Activated naive CD8-positive, alpha-beta T cell treated with anti-CD3 and anti-CD28 coated beads, Interleukin-2, amount 50 U/mL, for 16 hours (primary cell): ENCODE data around the gene CAGE1.

Experiments
- DNase-seq: peaks from one replicate; pipeline ENCODE4 v3.0.0-alpha.2; 2020; ENCODE audit warnings: low read depth, low spot score

CAGE1 gene

DNA sequence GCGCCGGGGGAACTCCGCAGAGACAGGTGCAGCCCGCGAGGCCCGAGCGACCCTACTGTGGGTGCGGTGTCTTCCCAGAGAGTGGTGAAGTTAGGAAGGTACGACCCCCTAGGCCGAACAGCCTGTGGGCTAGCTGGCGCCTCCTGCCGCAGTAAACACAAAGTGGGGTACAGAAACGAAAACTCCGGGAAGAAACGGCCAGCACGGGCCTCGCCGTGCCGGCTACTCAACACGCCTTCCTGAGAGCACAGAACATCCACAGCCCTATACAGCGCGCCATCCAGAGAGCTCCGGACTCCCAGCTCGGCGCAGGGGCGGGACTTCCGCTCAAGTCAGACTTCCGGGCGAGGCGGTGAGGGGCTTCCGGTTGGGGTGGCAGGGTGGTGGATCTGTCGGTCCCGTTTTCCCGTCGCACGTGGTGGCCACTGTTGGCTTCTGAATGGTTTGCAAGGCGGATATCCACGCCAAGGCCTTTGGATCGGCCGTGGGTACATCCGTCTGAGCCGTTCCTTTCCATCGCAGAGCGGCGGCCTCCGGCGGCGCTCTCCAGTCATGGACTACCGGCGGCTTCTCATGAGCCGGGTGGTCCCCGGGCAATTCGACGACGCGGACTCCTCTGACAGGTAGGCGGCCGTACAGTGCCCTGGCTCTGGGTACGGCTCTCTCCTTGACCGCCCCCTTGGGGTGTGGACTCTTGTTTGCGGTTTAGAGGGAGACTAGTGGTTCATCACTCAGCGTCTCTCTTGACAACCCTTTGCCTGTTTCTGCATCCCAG, at the start of gene CAGE1, which contains the start of gene RIOK1:
TSS of gene CAGE1 (minus strand) at position 292 of the 775 bp plus-strand sequence. CDS start 2,569 bp downstream, outside the sequence.
TSS of gene RIOK1 (plus strand) at position 358 of the 775 bp plus-strand sequence. CDS start at position 553, 195 bp downstream.
- peak; percentile 93 for DNase-seq

DNA sequence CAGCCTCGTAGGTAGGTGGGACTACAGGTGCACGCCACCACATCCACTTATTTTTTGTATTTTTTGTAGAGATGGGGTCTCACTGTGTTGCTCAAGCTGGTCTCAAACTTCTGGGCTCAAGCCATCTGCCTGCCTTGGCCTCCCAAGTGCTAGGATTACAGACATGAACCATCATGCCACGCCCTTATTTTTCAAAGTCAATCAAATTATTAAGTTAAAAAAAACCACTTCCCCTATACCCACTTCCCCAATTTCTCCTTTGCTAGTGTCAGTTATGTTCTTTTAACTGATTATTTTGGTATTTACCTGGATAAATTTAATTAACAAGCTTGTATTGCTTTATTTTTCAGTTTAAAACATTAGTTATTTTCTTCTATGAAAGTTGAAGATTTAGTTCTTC, 49.7 kb upstream of the CAGE1 start:
- no peak for DNase-seq

DNA sequence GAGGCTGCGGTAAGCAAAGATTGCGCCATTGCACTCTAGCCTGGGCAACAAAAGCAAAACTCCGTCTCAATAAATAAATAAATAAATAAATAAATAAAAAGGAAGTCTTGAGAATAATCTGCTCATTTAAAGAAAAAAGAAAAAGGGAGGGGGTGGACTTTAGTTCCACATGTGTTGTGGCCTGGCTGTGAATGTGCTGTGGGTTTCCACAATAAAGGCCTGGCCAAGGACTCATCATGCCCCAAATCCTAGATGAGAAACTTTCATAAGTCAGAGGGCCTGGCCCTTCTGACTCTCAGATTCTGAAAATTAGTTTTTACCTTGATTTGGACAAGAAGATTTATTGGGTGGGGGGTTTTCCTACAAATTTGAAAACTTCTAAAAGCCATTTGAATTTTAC, 48.5 kb upstream of the CAGE1 start:
- DNase-seq, result no peak

DNA sequence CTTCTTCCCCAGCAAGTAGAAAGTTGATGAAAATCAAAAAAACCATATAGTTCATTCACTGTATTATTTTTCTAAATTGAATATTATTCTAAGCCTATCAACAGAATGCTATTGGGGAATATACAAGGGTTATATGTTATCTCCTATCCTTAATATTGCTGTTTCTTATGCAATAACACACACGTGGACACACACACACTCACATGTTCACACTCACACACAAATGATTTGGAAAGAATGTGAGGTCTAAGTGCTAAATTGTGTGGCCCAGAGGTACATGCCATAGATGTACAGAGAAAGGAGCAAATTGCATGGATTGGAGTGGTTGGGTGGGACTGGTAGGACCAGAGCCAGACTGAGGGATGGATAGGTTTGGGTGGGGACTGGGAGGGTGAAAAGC, 45.1 kb upstream of the CAGE1 start:
- no peak for DNase-seq

DNA sequence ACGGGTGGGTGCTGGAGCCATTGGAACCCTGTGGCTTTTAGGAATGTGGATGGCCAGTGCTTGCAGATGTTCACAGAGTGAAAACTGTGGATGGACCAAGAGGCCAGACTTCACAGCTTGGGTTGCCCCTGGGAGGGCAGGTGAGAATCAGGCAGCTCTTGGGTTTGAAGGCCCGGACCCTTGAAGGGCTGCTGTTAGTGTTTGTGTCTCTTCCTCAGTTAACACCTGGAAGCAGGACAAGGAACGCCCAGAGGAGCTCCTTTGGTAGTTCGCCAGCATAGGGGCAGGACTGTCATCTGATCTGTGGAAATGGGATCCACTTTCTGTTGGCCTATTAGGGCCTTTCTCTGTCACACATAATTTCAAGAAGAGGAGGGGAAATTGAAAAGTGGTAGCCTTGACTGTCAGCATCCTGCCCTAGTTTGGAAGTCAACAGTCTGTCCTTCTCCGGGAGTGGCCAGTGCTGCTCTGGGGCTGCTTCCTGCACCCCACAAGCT, 43.6 kb upstream of the CAGE1 start:
- DNase-seq, result no peak

DNA sequence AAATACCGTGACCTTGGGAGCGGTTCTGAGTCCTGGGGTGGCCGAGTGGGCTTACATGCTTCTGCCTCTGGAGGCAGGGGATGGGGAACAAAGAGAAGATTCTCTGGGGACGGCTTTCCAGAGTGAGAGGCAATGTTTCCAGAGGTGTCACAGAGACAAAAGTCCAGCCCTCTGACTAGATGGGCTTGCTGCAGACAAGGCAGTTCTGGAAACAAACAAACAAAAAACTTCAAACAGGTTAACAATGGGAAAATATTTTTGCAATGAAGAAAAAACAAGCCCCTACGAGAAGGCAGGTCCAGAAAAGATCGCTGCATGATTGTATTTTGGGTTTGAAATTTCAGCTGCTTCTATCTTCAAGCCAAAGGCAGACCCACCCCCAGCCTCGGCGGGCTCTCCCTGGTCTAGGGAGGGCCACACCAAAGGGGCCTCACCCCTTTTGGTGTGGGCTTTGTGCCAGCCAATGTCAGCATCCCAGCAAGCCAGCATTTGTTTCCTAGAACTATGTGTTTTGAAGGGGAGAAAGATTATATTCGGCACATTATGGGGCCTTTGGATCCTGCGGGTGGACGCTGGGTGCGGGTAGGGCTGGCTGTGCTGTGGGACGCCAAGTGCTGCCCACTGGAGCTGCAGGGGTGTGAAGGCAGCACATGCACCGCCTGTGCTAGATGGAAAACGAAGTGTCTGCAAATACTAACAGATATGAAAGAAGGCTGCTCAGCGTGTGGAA, 43.0 kb upstream of the CAGE1 start:
- no peak for DNase-seq

DNA sequence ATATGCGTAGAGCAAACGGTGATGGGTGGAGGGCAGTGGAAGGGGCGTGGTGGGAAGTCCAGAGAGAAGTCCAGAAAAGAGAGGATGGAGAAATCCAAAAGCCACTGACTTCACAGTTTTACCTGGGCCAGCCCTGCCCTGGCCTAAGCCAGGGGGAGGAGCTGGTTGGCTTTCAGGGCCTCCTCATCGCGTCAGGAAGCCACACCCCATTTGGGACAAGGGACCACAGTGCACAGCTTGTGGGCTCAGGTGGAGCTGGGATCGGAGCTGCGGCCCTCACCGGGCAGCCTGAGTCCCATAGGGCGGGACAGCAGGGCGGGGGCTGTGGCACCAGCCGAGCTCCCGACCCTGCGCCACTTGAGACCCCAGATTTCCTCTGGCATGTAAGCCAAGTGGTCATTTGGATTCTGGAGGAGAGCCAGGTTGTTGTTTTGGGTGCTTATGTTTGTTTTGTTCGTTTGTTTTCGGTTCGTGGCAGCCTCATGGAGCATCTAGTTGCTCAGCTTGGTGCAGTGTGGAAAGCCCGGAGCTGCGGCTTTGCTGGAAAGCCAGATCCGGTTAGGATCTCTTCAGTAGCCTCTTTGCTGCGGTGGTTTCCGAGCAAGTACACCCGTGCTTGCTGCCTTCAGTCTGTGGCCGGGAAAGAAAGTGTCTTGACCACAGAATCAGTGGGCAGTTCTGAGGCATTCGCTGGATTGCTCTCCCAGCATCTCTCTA, 42.3 kb upstream of the CAGE1 start:
- DNase-seq, result no peak

DNA sequence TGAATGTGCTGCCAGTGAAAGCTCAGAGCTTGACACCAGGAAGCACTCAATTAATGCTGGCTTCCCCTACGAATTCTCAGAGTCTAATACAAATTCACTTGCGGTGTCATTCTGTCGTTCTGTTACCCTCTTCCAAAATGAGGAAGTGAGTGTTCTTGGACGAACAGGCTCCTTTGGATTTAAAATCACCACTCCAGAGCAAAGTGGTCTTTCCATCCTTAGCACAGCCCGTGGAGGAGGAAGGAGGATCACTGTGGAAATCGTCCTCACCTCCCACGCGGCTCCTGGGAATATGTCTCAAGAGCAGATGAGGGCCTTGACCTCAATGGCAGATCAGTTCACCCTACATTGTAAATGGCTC, 41.8 kb upstream of the CAGE1 start:
- DNase-seq, result no peak

DNA sequence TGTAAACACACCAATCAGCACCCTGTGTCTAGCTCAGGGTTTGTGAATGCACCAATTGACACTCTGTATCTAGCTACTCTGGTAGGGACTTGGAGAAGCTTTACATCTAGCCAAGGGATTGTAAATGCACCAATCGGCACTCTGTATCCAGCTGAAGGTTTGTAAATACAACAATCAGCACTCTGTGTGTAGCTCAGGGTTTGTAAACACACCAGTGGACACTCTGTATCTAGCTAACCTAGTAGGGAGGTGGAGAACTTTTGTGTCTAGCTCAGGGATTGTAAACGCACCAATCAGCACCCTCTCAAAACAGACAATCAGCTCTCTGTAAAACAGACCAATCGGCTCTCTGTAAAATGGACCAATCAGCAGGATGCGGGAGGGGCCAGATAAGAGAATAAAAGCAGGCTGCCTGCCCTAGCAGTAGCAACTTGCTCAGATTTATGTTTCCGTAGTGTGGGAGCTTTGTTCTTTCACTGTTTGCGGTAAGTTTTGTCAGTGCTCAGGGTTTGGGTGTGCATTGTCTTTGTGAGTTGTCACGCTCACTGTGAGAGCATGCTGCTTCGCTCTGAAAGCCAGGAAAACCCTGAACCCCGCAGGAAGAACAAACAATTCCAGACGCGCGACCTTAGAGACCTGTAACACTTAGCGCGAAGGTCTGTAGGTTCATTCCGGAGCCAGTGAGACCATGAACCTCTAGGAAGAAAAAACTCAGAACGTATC, 37.1 kb upstream of the CAGE1 start:
- DNase-seq, result no peak

DNA sequence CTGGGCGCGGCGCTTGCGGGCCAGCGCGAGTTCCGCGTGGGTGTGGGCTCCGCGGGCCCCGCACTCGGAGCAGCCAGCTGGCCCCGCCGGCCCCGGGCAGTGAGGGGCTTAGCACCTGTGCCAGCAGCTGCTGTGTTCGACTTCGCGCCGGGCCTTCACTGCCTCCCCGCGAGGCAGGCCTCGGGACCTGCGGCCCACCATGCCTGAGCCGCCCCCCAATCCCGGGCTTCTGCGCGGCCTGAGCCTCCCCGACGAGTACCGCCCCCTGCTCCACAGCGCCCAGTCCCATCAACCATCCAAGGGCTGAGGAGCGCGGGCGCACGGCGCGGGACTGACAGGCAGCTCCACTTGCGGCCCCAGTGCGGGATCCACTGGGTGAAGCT, 36.3 kb upstream of the CAGE1 start:
- DNase-seq, result no peak

DNA sequence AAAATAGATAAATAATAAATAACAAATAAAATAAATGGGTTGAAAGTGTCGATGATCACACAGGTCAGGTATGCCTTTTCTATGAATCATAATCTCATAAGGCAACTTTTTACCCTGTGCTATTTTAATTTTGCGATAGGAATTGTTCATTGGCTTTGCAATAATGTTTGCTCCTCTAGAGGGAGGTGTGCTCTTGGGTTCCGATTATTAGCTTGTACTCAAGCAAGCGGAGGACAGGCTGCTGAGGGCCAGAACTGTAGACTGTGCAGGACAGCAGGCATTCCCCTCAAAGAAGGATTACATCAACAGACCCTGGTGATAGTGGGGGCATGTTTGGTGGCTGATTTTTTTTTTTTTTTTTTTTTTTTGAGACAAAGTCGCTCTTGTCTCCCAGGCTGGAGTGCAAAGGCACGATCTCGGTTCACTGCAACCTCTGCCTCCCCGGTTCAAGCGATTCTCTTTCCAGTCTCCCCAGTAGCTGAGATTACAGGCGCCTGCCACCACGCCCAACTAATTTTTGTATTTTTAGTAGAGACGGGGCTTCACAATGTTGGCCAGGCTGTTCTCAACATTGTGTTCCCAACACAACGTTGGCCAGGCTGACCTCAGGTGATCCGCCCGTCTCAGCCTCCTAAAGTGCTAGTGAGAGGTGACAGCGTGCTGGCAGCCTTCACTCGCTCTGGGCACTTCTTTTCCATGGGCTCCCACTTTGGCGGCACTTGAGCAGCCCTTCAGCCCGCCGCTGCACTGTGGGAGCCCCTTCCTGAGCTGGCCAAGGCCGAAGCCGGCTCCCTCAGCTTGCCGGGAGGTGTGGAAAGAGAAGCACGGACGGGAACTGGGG, 35.6 kb upstream of the CAGE1 start:
- no peak for DNase-seq

DNA sequence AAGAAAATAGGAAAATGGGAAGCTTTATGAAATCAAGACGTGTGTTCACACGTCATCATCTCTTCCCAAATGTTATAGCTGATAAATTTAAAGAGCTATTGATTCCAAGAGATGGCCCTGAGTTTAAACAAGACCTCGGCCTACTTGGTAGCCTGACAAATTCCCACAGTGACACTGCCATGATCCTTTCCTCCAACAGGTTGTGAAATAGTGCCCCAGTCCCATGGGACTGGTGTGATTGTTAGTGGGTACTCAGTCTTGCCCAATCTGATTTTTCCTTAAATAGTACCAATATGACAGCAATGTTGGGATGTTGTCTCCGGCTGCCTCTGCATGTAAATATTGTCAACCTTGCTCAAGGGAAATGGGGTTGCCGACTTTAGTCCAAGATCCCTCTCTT, 34.5 kb upstream of the CAGE1 start:
- DNase-seq, result no peak

DNA sequence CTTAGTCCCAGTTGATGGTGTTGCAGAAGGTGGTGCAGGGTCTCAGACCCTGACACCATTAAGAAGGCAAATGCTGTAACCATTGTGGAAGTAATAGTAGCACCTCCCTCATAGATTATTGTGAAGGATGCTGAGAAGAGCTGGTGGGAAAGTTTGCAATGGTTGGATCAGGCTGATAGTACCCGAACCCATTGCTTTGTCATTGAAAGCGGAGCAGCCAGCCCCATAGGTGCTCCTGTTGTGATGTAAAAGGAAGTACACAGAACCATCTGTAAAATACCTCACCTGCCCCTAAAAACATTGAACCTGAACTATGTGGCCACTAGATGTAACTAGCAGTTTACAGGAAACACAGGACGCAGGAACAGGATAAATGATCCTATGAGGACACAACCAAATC, 31.5 kb upstream of the CAGE1 start:
- no peak for DNase-seq

DNA sequence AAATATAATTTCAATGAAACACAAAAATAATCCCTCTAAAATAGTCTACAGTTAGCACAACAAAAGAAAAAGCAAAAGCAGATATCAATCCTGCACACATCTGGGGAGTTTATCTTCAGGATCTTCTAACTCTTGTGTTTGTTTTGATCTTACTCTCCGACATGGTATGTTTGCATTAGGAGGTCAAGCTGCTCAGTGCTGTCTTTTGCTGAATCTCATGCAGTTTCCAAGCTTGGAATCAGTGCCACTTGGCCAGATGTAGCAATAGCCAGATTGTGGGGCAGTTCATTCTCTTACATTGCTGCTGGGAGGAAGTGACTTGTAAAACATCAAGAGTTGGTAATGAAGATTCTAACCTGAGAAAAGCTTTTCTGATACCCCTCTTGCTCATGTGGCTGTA, 29.5 kb upstream of the CAGE1 start:
- no peak for DNase-seq

DNA sequence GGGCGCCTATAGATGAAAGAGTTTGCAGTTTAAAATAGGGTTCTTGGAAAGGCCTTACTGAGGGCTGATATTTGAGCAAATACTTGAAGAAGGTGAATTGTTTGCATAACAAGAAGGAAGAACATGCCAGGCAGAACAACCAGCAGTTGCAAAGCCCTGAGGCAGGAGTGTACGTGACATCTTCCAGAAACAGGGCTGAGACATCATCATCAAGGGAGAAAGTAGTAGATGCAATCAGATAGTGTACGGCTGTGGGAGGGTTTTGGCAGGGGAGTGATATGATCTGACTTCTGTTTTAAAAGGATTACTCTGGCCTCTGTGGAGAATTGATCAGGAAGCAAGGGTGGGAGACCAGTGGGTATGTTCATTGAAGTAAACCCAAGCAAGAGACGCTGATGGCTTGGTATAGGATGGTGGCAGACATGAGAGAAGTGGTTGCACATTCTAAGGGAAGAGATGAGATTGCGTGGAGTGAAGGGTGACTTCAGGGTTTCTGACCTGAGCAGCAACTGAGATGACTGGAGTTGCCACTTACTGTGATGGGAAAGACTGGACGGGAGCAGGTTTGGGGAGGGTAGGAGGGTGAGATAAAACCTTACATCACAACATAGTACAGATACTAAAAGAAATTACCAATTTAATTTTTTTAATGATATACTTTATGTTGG, 28.8 kb upstream of the CAGE1 start:
- DNase-seq, result no peak

DNA sequence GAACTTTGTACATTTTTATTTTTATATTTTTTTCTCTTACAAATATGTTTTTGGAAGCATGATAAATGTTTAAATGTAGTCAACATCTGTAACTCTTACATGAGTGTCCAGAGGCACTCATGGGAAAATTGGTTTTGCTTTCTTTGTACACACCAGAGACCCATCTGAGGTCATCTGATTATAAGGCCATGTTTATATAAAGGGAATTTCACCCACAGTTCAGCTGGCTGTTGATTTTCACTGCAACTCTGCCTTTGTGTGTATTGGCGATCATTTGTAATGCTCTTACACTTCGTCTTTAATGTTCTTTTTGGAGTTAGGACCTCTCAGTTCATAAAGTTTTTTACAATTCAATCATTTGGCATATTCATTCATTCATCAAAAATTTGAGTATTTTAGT, 28.1 kb upstream of the CAGE1 start:
- no peak for DNase-seq

DNA sequence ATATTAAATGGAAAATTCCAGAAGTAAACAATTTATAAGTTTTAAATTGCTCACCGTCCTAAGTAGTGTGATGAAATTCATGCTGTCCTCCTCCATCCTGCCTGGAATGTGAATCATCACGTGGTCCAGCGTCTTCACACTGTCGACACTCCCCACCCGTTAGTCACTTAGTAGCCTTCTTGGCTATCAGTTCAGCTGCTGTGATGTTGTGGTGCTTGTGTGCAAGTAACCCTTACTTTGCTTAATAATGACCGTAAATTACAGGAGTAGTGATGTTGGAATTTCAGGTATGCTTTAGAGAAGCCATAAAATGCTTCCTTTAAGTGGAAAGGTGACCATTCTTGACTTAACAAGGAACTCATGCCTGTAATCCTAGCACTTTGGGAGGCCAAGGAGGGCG, 25.3 kb upstream of the CAGE1 start:
- no peak for DNase-seq

DNA sequence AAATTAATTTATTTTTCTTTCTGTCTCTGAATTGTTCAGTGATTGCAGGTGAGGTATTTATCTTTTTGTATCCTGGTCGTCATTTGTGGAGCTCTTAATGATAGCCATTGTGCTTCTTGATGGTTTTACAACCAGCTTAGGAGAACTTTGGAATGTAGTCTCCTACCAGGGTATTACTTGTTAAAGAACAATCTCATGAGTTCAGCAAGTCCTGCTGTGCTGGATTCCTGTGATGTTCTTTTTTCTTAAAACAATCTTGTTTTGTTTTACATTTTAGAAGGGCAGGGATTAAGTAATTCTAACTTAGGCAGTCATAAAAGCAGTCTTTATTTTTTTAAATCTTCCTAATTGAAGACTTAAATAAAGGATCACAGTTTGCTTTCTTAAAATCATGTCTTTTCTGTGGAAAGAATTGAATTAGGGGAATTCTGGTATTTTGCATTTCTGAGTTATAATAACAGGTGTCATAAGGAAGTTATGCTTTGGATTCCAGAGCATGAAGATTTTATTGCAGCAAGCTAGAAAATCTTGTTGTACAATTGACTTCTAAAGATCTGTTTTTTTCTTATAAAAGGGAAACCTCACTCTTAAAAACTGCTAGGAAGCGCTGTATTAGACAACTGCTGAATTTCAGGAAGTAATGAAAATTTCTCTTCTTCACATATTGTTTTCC, 23.7 kb upstream of the CAGE1 start:
- DNase-seq, result no peak

DNA sequence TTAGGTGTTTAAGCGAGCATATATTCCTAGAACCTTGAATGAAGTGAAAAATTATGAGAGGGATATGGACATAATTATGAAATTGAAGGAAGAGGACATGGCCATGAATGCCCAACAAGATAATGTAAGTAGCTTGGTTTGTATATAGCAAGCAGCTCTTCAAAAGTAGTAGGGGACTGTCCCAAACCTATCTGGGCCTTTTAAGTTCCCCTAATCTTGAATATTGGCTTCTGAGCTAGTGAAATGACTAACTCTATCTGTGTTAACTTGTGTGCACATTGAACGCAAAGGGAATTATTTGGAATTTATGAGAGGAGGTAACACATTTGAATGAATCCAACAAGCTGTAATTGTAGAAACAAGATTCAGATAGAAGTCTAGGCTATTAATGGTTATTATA, 21.8 kb upstream of the CAGE1 start:
- DNase-seq, result no peak

DNA sequence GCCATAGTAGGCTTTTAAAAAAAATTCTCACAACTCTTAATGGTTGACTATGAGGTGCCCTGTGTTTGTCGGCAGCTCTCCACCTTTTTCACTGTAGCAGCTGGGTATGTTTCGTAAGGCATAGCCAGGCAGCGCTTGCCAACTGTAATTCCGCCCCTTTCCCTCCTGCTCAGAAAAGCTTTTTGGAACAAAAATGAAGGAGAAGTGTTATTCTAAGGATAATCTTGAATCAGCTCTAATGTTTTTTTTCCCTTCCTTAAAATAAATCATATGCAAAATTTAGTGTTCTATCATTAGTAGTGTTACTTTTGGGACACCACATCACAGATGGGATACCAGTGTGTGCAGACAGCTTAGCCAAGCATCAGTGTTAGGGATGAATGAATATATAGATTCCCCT, 21.3 kb upstream of the CAGE1 start:
- no peak for DNase-seq
